Astrocyte of the cerebellum (primary cell): ENCODE data around the gene RNF144A.
A peak's percentile ranks its signal among the peaks of the same experiment; 100 is the strongest.

Experiments
- DNase-seq: peaks from one replicate; pipeline ENCODE4 v3.0.0-alpha.2; 2011; ENCODE audit warnings: low read depth
- H3K4me3 ChIP-seq: 2 replicates; pipeline ENCODE4 v1.5.1; 2011; ENCODE audit warnings: mild to moderate bottlenecking, low read depth, low read length, moderate library complexity
- CTCF ChIP-seq: IDR thresholded peaks from 2 replicates; pipeline ENCODE4 v1.5.1; 2012; ENCODE audit warnings: low read length, low read depth, moderate library complexity, mild to moderate bottlenecking; ENCODE audit errors: missing control alignments
- in situ Hi-C: cut with HindIII; loops from 2 replicates; pipeline ENCODE4 v1.10.0; 2017; ENCODE audit warnings: low sequenced_read_pairs

RNF144A gene

DNA sequence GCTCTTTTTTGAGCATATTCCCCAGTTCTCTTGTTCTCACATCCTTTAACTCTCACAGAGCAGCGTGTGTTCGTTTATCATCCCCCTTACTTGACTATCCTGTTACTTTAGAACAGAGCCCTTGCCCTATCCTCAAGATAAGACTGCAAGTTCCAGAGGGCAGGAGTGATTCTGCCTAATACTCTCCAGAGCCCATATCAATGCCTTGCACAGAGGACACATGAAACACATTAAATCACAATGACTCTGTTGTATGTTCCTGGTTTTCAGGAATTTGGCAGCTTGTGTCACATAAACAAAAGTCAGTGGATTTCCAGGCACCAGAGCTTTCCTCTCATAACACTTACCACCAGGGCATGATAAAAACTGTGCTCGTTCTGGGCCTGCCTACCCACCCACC, 156.7 kb downstream of the RNF144A start:
- in situ Hi-C loops: no loop called here
- H3K4me3 ChIP-seq: no peak overlapping the region
- no peak for DNase-seq
- no peak for TF ChIP-seq CTCF

- in situ Hi-C loops: no loop called here
- no peak for DNase-seq
- H3K4me3 ChIP-seq: no peak overlapping the region
- TF ChIP-seq CTCF: no peak
Observed at GRCh38 chr2:7075834-7076233, 158.6 kb downstream of the RNF144A start.

DNA sequence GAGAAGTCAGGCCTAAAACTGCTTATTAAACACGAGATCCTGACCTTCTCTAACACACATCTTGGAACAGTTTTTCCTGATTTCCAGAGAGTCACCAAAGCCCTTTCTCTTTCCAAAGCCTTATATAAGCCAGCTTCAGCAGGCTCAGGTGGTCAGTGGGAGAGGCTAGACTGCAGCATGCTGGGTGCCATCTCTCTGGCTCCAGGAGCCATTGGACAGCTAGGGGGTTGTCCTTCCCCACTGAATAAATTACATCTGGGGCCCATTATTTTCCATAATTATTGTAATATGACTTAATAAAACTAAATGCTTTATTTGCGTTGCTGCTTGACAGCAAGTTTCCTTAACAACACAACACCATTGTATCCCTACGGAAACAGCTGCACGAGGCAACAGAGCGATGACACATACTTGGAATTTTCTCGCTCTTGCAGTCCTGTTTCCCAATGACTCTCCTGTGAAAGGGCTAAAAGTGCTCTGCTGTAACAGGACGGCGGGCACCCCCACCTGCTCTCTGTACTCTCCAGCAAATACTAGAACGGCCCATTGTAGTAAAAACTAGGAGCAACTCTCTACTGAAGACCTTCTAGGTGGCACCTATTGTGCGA, 160.6 kb downstream of the RNF144A start:
- TF ChIP-seq CTCF: no peak
- no peak for DNase-seq
- no peak overlapping the region for H3K4me3 ChIP-seq
- in situ Hi-C loops: no loop called here

DNA sequence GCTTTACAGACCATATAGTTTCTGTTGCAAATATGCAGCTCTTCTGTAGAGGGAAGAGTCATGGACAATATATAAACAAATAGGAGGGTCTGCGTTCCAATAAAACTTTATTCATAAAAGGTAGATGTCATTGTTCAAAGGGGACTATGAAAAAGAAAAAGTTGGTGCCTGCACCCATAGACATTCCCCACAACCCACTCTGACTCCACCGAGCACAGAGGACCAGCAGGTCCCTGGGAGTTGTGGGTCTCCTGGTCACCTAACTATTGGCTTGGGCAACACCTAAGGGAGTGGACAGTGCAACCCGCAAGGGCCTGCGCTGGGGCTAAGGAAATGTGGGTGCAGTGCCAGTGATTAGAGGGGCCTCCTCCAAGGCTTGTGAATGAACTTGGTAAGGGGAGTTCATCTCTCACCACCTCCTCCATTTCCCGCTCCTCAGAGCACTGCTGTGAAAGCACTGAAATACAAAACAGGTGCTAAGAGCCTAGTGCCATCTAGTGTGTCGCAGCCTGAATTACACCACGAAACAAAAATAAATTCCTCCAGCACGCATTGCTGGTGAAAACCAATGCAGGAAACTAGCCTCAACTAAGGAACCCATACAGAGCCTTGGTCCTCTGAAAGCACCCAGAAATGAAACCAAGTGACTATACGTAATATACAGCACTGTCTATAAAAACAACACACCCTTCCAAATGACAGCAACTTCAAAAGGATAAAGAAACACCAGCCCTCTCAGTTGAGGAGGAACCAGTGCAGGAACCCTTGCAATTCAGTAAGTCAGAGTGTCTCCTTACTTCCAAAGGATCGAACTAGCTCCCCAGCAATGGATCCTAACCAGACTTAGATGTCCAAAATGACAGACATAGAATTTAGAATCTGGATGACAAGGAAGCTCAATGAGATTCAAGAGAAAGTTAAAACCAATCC, 166.6 kb downstream of the RNF144A start:
- DNase-seq: peak; percentile 11
- in situ Hi-C loops: no loop called here
- TF ChIP-seq CTCF: peak; percentile 55
- no peak overlapping the region for H3K4me3 ChIP-seq

- H3K4me3 ChIP-seq: no peak overlapping the region
- in situ Hi-C loops: no loop called here
- no peak for DNase-seq
- no peak for TF ChIP-seq CTCF
Observed at GRCh38 chr2:7084601-7085000, 167.4 kb downstream of the RNF144A start.

GRCh38 chr2:7089284-7089683, 172.1 kb downstream of the RNF144A start:
- H3K4me3 ChIP-seq: no peak overlapping the region
- no peak for TF ChIP-seq CTCF
- DNase-seq: no peak
- in situ Hi-C loops: no loop called here
